Caco-2 (cell line): ENCODE data around the gene HEATR1. TPM values are rescaled to one million over a fixed set of nuclear protein-coding genes. Genes with fewer than 3 reads are reported as not detected.

ENCODE experiments used
- BruUV-seq: library from RNA; stranded (reverse); fragments of 400-500 nt; replicated peaks from 2 replicates; lab custom pipeline; 2021; lab: Mats Ljungman, UMichigan
- CTCF ChIA-PET: fragments of 300-600 bp; sonication (Branson Sonifier 250); formaldehyde crosslinking; loops from one replicate; lab custom pipeline; 2022; ENCODE audit warnings: antibody characterized with exemption; lab: Charles Lee
- POLR2A ChIA-PET: fragments of 300-600 bp; sonication (Branson Sonifier 250); formaldehyde crosslinking; loops from one replicate; lab custom pipeline; 2022; ENCODE audit warnings: antibody characterized with exemption; lab: Charles Lee
- DNase-seq, 2 experiments: peaks; one replicate each; pipeline versions ENCODE4 v3.0.0 to v3.0.0-alpha.2; 2020 to 2022
- H3K27me3 ChIP-seq: replicated peaks from 2 replicates; pipeline ENCODE4 v1.6.0; 2011; ENCODE audit warnings: low read length; ENCODE audit not compliant: control insufficient read depth, insufficient read depth
- H3K36me3 ChIP-seq: 2 replicates; pipeline ENCODE4 v1.5.1; 2011; ENCODE audit warnings: low read length; ENCODE audit not compliant: control insufficient read depth, insufficient read depth
- H3K4me1 ChIP-seq: fragments of 250-450 bp; sonication (Bioruptor Pico); 2 replicates; pipeline ENCODE4 v1.5.1; 2020; ENCODE audit warnings: mild to moderate bottlenecking
- H3K4me3 ChIP-seq: 2 replicates; pipeline ENCODE4 v1.5.1; 2011; ENCODE audit warnings: low read depth, mild to moderate bottlenecking, control low read depth, low read length
- H3K9me3 ChIP-seq: fragments of 250-450 bp; sonication (Bioruptor Pico); 2 replicates; pipeline ENCODE4 v1.5.1; 2020; ENCODE audit warnings: mild to moderate bottlenecking, moderate library complexity
- H3K27ac Mint-ChIP-seq: one replicate; pipeline ENCODE4 v1.8.0; 2022; ENCODE audit warnings: mixed read lengths; ENCODE audit not compliant: unreplicated experiment
- H3K27me3 Mint-ChIP-seq: one replicate; pipeline ENCODE4 v1.8.0; 2022; ENCODE audit warnings: mixed read lengths; ENCODE audit not compliant: insufficient read depth, unreplicated experiment
- H3K36me3 Mint-ChIP-seq: one replicate; pipeline ENCODE4 v1.8.0; 2022; ENCODE audit warnings: mild to moderate bottlenecking, mixed read lengths; ENCODE audit not compliant: insufficient read depth, unreplicated experiment
- H3K4me1 Mint-ChIP-seq: one replicate; pipeline ENCODE4 v1.8.0; 2022; ENCODE audit warnings: low read depth, mixed read lengths; ENCODE audit not compliant: unreplicated experiment
- H3K4me3 Mint-ChIP-seq: one replicate; pipeline ENCODE4 v1.8.0; 2022; ENCODE audit warnings: mild to moderate bottlenecking, moderate library complexity, mixed read lengths; ENCODE audit not compliant: unreplicated experiment
- H3K9me3 Mint-ChIP-seq: one replicate; pipeline ENCODE4 v1.8.0; 2022; ENCODE audit warnings: mixed read lengths; ENCODE audit not compliant: unreplicated experiment
- intact Hi-C: fragments of 100-400 bp; cut with micrococcal nuclease; formaldehyde crosslinking; loops from one replicate; pipeline ENCODE4 v1.10.0; 2022; ENCODE audit not compliant: unreplicated experiment
- total RNA-seq: library from RNA; stranded (reverse); gene quantifications from 2 replicates; pipeline ENCODE4 v1.2.3, GENCODE V29; 2022
- TF ChIP-seq, protein P1 (sequence below), 2 experiments: fragments of 200-600 bp in 1 of 2; IDR thresholded peaks; 1 replicate in 1 of 2; 2 replicates in 1 of 2; pipeline versions ENCODE4 v1.5.1 to v1.8.0; 2011 to 2022; ENCODE audit warnings: antibody characterized with exemption in 1 of 2, control low read depth in 1 of 2, inconsistent platforms in 1 of 2, low read depth in 1 of 2, low read length in 1 of 2, mild to moderate bottlenecking in 1 of 2, moderate library complexity in 1 of 2; ENCODE audit not compliant: insufficient read depth in 1 of 2, severe bottlenecking in 1 of 2, unreplicated experiment in 1 of 2

HEATR1 gene
- total RNA-seq, 1 experiment from 2014 or later = 56.5 TPM

DNA sequence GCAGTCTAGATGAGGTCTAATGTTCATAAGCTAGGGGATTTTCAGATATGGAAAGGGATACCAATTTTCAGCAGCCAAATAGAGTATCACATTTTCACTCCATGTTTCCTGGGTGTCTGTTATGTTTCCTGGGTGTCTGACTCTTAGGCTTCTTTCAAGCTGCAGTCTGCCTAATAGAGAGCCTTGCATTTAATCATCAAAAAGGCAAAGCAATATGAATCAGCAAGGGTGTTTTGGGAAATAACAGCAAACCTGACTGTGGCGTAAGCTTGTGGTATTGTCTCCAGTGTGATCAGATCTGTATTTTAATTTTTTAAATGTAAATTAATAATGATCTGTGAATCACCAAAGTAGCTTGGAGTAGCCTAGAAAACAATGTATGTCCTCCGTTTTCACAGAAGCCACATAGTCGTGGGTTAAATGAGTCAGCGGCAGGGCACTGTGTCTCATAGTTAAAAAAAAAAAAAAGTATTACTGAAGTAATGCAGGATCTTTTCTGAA lies 70.1 kb downstream of the HEATR1 start:
- TF ChIP-seq, protein P1, sequence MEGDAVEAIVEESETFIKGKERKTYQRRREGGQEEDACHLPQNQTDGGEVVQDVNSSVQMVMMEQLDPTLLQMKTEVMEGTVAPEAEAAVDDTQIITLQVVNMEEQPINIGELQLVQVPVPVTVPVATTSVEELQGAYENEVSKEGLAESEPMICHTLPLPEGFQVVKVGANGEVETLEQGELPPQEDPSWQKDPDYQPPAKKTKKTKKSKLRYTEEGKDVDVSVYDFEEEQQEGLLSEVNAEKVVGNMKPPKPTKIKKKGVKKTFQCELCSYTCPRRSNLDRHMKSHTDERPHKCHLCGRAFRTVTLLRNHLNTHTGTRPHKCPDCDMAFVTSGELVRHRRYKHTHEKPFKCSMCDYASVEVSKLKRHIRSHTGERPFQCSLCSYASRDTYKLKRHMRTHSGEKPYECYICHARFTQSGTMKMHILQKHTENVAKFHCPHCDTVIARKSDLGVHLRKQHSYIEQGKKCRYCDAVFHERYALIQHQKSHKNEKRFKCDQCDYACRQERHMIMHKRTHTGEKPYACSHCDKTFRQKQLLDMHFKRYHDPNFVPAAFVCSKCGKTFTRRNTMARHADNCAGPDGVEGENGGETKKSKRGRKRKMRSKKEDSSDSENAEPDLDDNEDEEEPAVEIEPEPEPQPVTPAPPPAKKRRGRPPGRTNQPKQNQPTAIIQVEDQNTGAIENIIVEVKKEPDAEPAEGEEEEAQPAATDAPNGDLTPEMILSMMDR (IDR thresholded peaks at IDR 0.05; ENCODE audit: insufficient read depth in 1 of 2, low read depth in 1 of 2, low read length in 1 of 2, severe bottlenecking in 1 of 2, unreplicated experiment in 1 of 2) = no peak
- no peaks in the 10 kb centered on the region for H3K9me3 Mint-ChIP-seq
- no peaks in the 10 kb centered on the region for H3K9me3 ChIP-seq
- no peak overlapping the region for H3K4me3 ChIP-seq
- no peaks in the 10 kb centered on the region for H3K27me3 Mint-ChIP-seq
- H3K27me3 ChIP-seq = no peaks in the 10 kb centered on the region
- H3K36me3 ChIP-seq = no peaks in the 10 kb centered on the region
- ChIA-PET POLR2A (no interaction called here), CTCF (no interaction called here)
- H3K36me3 Mint-ChIP-seq = peaks cover 37% of the 10 kb centered on the region
- H3K4me1 ChIP-seq = peaks cover 14% of the 10 kb centered on the region; the same call in 1 of the 2 replicates
- H3K4me3 Mint-ChIP-seq = no peak overlapping the region
- intact Hi-C loops = loop anchor here (10.0 kb wide), 1 partner anchor 249 kb away; the partner anchor contains the start of gene ERO1B
- no TSS peak for BruUV-seq
- no peak overlapping the region for H3K27ac Mint-ChIP-seq
- DNase-seq = no peak
- H3K4me1 Mint-ChIP-seq = peaks cover 13% of the 10 kb centered on the region

DNA sequence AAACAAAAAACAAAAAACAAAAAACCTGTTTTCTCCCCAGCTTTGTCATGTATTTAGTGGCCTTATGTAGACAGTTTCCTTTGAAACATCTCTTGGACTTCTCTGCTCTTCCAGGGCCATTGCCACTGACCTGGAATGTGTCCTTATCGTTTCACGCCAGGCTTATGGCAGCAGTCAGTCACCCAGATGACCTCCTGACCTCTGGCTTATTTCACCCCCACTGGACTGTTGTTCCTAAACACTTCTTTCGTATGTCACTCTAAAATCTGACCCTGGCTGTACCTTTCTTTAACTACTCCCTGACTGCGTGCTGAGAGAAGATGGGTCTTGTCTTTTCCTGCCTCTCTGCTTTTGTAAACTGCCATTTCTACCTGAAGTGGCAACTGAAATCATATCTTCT lies 71.5 kb downstream of the HEATR1 start:
- H3K4me1 ChIP-seq = peaks cover 14% of the 10 kb centered on the region; the same call in 1 of the 2 replicates
- Mint-ChIP-seq H3K27me3 (no peaks in the 10 kb centered on the region), H3K36me3 (peaks cover 39% of the 10 kb centered on the region), H3K27ac (peak overlapping the region; percentile 20), H3K4me1 (peaks cover 13% of the 10 kb centered on the region), H3K9me3 (no peaks in the 10 kb centered on the region), H3K4me3 (no peak overlapping the region)
- TSS peak; percentile 23 for BruUV-seq
- TF ChIP-seq, protein P1 (IDR thresholded peaks at IDR 0.05; ENCODE audit: insufficient read depth in 1 of 2, low read depth in 1 of 2, low read length in 1 of 2, severe bottlenecking in 1 of 2, unreplicated experiment in 1 of 2) = no peak
- no peaks in the 10 kb centered on the region for H3K9me3 ChIP-seq
- H3K36me3 ChIP-seq = no peaks in the 10 kb centered on the region
- no peaks in the 10 kb centered on the region for H3K27me3 ChIP-seq
- DNase-seq = no peak
- H3K4me3 ChIP-seq = no peak overlapping the region
- ChIA-PET CTCF (no interaction called here), POLR2A (no interaction called here)
- intact Hi-C loops = loop anchor here (10.0 kb wide), 1 partner anchor 248 kb away; the partner anchor contains the start of gene ERO1B

DNA sequence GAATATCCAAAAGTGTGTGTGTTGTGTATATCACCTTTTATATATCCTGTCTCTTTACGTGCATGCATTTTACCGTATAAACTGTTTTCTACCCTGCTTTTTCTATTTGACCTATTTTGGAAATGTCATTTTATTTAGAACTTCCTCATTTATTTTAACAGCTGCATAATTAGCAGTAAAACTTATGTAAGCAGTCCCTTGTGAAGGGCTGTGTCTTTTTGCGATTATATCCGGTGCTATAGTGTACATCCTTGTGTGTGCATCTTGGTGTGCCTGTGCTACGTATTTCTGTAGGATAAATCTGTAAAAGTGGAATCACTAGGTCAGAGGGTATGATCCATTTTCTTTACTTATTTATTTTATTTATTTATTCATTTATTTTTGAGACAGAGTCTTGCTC lies 73.4 kb downstream of the HEATR1 start:
- Histone ChIP-seq H3K4me3 (no peak overlapping the region), H3K9me3 (no peaks in the 10 kb centered on the region), H3K36me3 (no peaks in the 10 kb centered on the region), H3K4me1 (peaks cover 14% of the 10 kb centered on the region; the same call in 1 of the 2 replicates), H3K27me3 (no peaks in the 10 kb centered on the region)
- Mint-ChIP-seq H3K27ac (no peak overlapping the region), H3K27me3 (no peaks in the 10 kb centered on the region), H3K9me3 (no peaks in the 10 kb centered on the region), H3K4me3 (no peak overlapping the region), H3K36me3 (peaks cover 40% of the 10 kb centered on the region), H3K4me1 (peaks cover 18% of the 10 kb centered on the region)
- TF ChIP-seq, protein P1 (IDR thresholded peaks at IDR 0.05; ENCODE audit: insufficient read depth in 1 of 2, low read depth in 1 of 2, low read length in 1 of 2, severe bottlenecking in 1 of 2, unreplicated experiment in 1 of 2) = no peak
- intact Hi-C loops = loop anchor here (1.0 to 10.0 kb wide), 6 partner anchors 21 to 428 kb away; partner anchors contain the start of gene ERO1B
- no TSS peak for BruUV-seq
- ChIA-PET CTCF (interaction anchor here (0.6 kb wide), 1 partner anchor 71 kb away, joined by 8 read pairs; no protein-coding TSS in a partner anchor), POLR2A (no interaction called here)
- no peak for DNase-seq
